ENCODE results near the gene GOLGA1. TPM values are rescaled to one million over a fixed set of nuclear protein-coding genes. Genes with fewer than 3 reads are reported as not detected.

Gene GOLGA1
- total and polyA plus RNA-seq, 4 donors: 7.9 to 20.4 (median 13.3) TPM

DNA sequence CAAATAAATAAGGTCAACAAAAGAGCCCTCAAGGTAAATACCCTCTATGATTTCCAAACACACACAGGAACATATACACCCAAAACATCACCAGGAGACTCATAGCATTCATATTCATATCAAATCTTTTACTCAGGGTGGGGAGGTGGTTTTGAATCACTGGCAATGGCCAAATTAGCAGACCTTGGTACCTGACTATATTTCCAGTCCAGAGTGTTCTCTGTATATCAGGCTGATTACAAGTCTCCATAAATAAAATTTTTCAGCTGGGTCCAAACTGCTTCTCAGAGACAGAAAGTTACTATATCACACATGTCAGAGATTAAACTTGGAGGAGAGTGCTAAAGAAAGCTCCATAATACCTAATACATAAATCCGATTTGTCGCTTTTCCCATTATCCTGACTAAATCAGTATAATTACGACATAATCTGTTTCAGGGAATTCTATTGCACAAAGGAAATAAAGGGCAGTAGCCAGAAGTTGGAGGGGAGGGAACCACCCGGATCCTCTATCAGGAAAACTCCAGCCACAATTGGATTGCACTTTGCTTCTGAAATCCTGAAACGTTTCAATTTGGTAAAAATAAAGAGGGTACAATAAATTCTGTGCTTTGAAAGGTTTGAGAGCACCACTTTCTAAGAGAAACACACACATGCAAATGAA lies 7.0 kb upstream of the GOLGA1 start:
- Histone ChIP-seq H3K27ac (ENCODE audit: low read depth in 1 of 2, low read length in 2 of 2) (no peak overlapping the region), H3K4me3 (ENCODE audit: low read length in 2 of 2) (no peak overlapping the region), H3K9me3 (ENCODE audit: control insufficient read depth, low read length) (no peaks in the 10 kb centered on the region), H3K27me3 (ENCODE audit: control insufficient read depth in 1 of 2, insufficient read depth in 2 of 2, low read length in 1 of 2) (no peaks in the 10 kb centered on the region), H3K4me1 (ENCODE audit: control insufficient read depth in 1 of 2, insufficient read depth in 2 of 2, low read length in 2 of 2) (no peaks in the 10 kb centered on the region), H3K36me3 (ENCODE audit: control insufficient read depth in 1 of 2, insufficient read depth in 2 of 2, low read length in 1 of 2) (no peaks in the 10 kb centered on the region)
- 84 to 86% methylated on average over 5 of the region's 5 CpGs for WGBS, 2 donors
- intact Hi-C loops (cut with DNase I): no loop called here
- ATAC-seq (ENCODE audit: low FRiP score) (no peak), DNase-seq (no peak)

DNA sequence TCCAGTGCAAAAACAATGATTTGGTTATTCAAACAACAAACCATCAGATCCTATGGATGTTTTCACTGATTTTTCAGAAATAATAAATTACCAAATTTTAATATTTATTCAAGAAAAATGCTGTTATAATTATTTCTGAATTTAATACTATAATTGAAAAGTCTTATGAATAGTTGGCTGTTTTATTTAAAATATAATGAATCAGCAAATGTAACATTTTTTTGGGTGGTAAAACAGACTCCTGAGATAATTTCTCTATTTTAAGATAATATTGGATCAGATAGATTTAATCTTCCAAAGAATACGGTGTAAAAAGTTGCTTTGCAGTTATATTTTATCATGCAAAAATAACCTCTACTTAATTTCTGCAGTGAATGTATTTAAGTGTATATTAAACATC lies 5.3 kb upstream of the GOLGA1 start:
- 63 to 64% methylated on average over 1 of the region's 1 CpG for WGBS, 2 donors
- no peak overlapping the region for H3K4me3 ChIP-seq (ENCODE audit: low read length in 2 of 2)
- H3K27ac ChIP-seq (ENCODE audit: low read depth in 1 of 2, low read length in 2 of 2): no peak overlapping the region
- no peak for DNase-seq
- H3K4me1 ChIP-seq (ENCODE audit: control insufficient read depth in 1 of 2, insufficient read depth in 2 of 2, low read length in 2 of 2): no peaks in the 10 kb centered on the region
- ATAC-seq (ENCODE audit: low FRiP score): no peak
- no peaks in the 10 kb centered on the region for H3K27me3 ChIP-seq (ENCODE audit: control insufficient read depth in 1 of 2, insufficient read depth in 2 of 2, low read length in 1 of 2)
- no peaks in the 10 kb centered on the region for H3K9me3 ChIP-seq (ENCODE audit: control insufficient read depth, low read length)
- no peaks in the 10 kb centered on the region for H3K36me3 ChIP-seq (ENCODE audit: control insufficient read depth in 1 of 2, insufficient read depth in 2 of 2, low read length in 1 of 2)
- intact Hi-C loops (cut with DNase I): no loop called here

DNA sequence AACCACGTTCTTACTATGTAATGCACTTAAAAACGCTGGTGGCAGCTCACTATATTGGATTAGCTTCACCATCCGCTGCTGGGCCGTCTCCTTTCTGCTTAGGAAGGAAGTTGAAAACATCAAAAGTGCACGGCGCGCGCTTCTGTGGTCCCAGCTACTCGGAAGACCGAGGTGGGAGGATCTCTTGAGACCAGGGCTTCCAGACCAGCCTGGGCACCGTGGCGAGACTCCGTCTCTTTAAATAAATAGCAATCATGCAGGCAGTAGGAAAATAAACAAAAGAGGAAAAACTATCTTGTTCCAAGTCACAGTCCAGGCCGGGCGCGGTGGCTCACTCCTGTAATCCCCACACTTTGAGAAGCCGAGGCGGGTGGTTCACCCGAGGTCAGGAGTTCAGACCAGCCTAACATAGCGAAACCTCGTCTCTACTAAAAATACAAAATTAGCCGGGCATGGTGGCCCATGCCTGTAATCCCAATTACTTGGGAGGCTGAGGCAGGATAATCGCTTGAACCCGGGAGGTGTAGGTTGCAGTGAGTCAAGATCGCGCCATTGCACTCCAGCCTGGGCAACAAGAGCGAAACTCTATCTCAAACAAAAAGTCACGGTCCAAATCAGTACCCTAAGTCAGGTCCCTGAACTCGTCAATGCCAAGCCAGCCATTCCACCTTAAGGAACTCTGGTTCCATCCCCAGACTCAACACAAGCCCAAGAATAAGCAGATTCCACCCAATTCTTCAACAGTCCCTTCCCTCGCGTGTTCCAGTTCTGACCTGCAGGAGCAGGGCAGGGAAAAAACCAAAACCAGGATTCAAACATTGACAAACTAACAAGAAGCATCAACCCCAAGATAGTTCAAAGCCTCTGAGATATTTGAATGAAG lies 1.0 kb upstream of the GOLGA1 start:
- Histone ChIP-seq H3K4me3 (ENCODE audit: low read length in 2 of 2) (peak overlapping the region; percentile 85 to 87), H3K27ac (ENCODE audit: low read depth in 1 of 2, low read length in 2 of 2) (peak overlapping the region; percentile 64 to 84), H3K9me3 (ENCODE audit: control insufficient read depth, low read length) (no peaks in the 10 kb centered on the region), H3K4me1 (ENCODE audit: control insufficient read depth in 1 of 2, insufficient read depth in 2 of 2, low read length in 2 of 2) (no peaks in the 10 kb centered on the region), H3K36me3 (ENCODE audit: control insufficient read depth in 1 of 2, insufficient read depth in 2 of 2, low read length in 1 of 2) (no peaks in the 10 kb centered on the region), H3K27me3 (ENCODE audit: control insufficient read depth in 1 of 2, insufficient read depth in 2 of 2, low read length in 1 of 2) (no peaks in the 10 kb centered on the region)
- peak; percentile 58 for ATAC-seq (ENCODE audit: low FRiP score)
- DNase-seq: peak; percentile 76 to 82
- WGBS, 2 donors: 9 to 11% methylated on average over 29 to 31 of the region's 31 CpGs
- intact Hi-C loops (cut with DNase I): loop anchor here (2.0 to 5.0 kb wide), 5 partner anchors 70 to 300 kb away; partner anchors contain the start of genes HSPA5 (in 1 of the 2), RABEPK (in 1 of the 2) and SCAI (in 1 of the 2)

DNA sequence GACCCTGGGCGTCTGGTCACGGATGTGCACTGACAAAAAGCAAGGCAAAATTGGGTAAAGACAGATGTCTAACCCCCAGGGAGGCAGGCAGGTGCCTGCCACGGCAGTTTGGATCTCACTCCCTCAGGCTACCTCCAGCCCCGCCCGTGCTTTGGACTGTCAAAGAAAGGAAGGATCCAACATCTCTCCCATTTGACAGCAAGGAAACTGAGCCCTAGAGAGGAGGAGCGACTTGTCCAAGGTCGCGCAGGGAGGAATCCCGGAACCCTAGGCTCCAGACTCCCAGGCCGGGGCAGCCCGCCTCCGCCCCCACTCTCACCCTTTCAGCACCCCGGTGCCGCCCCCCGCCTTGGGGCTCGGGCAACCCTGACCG lies 376 bp downstream of the GOLGA1 start:
- DNase-seq: no peak
- intact Hi-C loops (cut with DNase I): loop anchor here (2.0 to 5.0 kb wide), 5 partner anchors 68 to 302 kb away; partner anchors contain the start of genes HSPA5 (in 1 of the 2), RABEPK (in 1 of the 2) and SCAI (in 1 of the 2)
- 1% methylated on average over 17 of the region's 17 CpGs for WGBS, 2 donors

DNA sequence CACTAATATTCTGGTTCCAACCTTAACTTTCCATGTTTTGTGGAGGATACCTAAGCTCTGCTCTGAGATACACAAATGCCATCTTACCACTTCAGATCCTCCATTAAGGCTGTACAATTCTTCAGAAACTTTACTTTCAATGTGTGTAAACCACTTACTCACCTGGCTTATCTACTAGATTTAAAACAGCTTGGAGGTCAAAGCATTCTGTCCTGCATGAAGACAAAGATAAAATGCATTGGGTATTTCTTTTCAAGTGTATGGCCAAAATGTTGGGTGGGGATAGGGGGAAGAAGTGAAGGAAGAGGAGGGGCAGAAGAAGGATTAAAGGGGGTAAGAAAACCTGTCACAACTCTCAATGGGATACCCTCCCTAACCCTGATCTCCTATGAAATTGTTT lies 939 bp downstream of the GOLGA1 start:
- H3K36me3 ChIP-seq (ENCODE audit: control insufficient read depth in 1 of 2, insufficient read depth in 2 of 2, low read length in 1 of 2): no peaks in the 10 kb centered on the region
- DNase-seq (no peak), ATAC-seq (ENCODE audit: low FRiP score) (no peak)
- H3K4me1 ChIP-seq (ENCODE audit: control insufficient read depth in 1 of 2, insufficient read depth in 2 of 2, low read length in 2 of 2): no peaks in the 10 kb centered on the region
- peak overlapping the region in 1 of 2 donors; percentile 95 for H3K27ac ChIP-seq (ENCODE audit: low read depth in 1 of 2, low read length in 2 of 2)
- no peaks in the 10 kb centered on the region for H3K9me3 ChIP-seq (ENCODE audit: control insufficient read depth, low read length)
- no peaks in the 10 kb centered on the region for H3K27me3 ChIP-seq (ENCODE audit: control insufficient read depth in 1 of 2, insufficient read depth in 2 of 2, low read length in 1 of 2)
- intact Hi-C loops (cut with DNase I): loop anchor here (2.0 to 5.0 kb wide), 5 partner anchors 68 to 302 kb away; partner anchors contain the start of genes HSPA5 (in 1 of the 2), RABEPK (in 1 of the 2) and SCAI (in 1 of the 2)
- peak overlapping the region; percentile 64 to 87 for H3K4me3 ChIP-seq (ENCODE audit: low read length in 2 of 2)

More for the DNA sequence above, 376 bp downstream of the GOLGA1 start:
- Histone ChIP-seq H3K36me3 (ENCODE audit: control insufficient read depth in 1 of 2, insufficient read depth in 2 of 2, low read length in 1 of 2) (no peaks in the 10 kb centered on the region), H3K4me3 (ENCODE audit: low read length in 2 of 2) (peak overlapping the region; percentile 64 to 87), H3K9me3 (ENCODE audit: control insufficient read depth, low read length) (no peaks in the 10 kb centered on the region), H3K27ac (ENCODE audit: low read depth in 1 of 2, low read length in 2 of 2) (peak overlapping the region; percentile 89 to 95), H3K4me1 (ENCODE audit: control insufficient read depth in 1 of 2, insufficient read depth in 2 of 2, low read length in 2 of 2) (no peaks in the 10 kb centered on the region), H3K27me3 (ENCODE audit: control insufficient read depth in 1 of 2, insufficient read depth in 2 of 2, low read length in 1 of 2) (no peaks in the 10 kb centered on the region)
- ATAC-seq (ENCODE audit: low FRiP score): no peak

DNA sequence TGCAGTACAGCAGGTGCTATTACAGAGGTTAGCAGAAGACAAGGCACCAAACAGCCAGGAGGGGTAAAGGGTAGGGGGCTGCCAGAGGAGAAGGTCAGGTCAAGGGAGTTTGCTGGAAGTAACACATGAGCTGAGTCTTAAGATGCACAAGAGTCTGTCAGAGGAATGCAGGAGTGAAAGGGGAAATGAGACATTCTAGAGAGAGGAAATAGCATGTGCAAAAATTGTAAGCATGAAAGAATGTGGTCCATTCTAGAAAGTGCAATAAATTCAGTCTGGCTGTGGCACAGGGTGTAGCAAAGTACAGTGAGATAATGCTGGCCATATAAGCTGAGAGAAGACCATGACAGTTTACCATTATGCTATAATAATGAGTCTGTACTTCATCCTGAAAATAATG lies 6.6 kb downstream of the GOLGA1 start:
- Histone ChIP-seq H3K27ac (ENCODE audit: low read depth in 1 of 2, low read length in 2 of 2) (no peak overlapping the region), H3K4me1 (ENCODE audit: control insufficient read depth in 1 of 2, insufficient read depth in 2 of 2, low read length in 2 of 2) (no peaks in the 10 kb centered on the region), H3K36me3 (ENCODE audit: control insufficient read depth in 1 of 2, insufficient read depth in 2 of 2, low read length in 1 of 2) (peaks cover 0 to 3% of the 10 kb centered on the region in 2 donors), H3K27me3 (ENCODE audit: control insufficient read depth in 1 of 2, insufficient read depth in 2 of 2, low read length in 1 of 2) (no peaks in the 10 kb centered on the region), H3K4me3 (ENCODE audit: low read length in 2 of 2) (no peak overlapping the region), H3K9me3 (ENCODE audit: control insufficient read depth, low read length) (no peaks in the 10 kb centered on the region)
- DNase-seq (no peak), ATAC-seq (ENCODE audit: low FRiP score) (no peak)
- intact Hi-C loops (cut with DNase I): no loop called here

DNA sequence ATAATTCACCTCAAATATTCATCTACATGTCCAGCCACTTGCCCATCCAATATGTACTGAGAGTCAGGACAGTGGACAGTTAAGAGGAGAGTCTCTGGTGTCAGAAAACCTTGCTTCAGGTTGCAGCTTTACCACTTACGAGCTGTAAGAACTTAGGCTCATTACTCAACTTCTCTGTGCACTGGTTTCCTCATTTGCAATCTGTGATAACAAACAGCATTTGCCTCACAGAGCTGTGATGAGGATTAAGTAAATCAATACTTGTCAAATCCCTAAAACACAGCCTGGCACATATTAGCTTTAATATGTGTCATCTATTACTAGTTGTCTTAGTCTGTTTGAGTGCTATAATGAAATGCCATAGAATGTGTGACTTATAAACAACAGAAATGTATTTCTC lies 8.6 kb downstream of the GOLGA1 start:
- intact Hi-C loops (cut with DNase I): no loop called here
- no peaks in the 10 kb centered on the region for H3K9me3 ChIP-seq (ENCODE audit: control insufficient read depth, low read length)
- 72 to 94% methylated on average over 1 of the region's 1 CpG for WGBS, 2 donors
- H3K4me3 ChIP-seq (ENCODE audit: low read length in 2 of 2): no peak overlapping the region
- H3K27ac ChIP-seq (ENCODE audit: low read depth in 1 of 2, low read length in 2 of 2): no peak overlapping the region
- H3K4me1 ChIP-seq (ENCODE audit: control insufficient read depth in 1 of 2, insufficient read depth in 2 of 2, low read length in 2 of 2): no peaks in the 10 kb centered on the region
- peaks cover 0 to 3% of the 10 kb centered on the region in 2 donors for H3K36me3 ChIP-seq (ENCODE audit: control insufficient read depth in 1 of 2, insufficient read depth in 2 of 2, low read length in 1 of 2)
- ATAC-seq (ENCODE audit: low FRiP score): no peak
- DNase-seq: no peak
- H3K27me3 ChIP-seq (ENCODE audit: control insufficient read depth in 1 of 2, insufficient read depth in 2 of 2, low read length in 1 of 2): no peaks in the 10 kb centered on the region

DNA sequence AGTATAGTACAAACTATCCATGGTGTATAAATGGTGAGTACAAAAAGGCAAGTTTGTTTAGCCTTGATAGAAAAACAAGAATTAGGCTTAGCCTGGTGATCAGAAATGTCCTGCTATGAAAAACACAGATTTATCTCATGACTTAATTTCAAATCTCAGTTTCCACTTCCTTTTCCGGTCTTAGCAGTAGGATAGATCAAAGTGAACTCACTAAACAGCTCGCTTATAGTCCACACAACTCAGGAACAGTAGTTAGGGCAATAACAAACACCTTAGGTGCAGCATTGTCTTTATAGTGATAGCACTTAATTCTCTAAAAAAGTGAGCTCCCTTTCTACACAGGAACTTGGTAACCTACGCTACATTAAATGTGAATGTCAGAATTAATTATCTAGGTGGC lies 11.4 kb downstream of the GOLGA1 start:
- H3K27ac ChIP-seq (ENCODE audit: low read depth in 1 of 2, low read length in 2 of 2): no peak overlapping the region
- DNase-seq (no peak), ATAC-seq (ENCODE audit: low FRiP score) (no peak)
- no peak overlapping the region for H3K4me3 ChIP-seq (ENCODE audit: low read length in 2 of 2)
- H3K36me3 ChIP-seq (ENCODE audit: control insufficient read depth in 1 of 2, insufficient read depth in 2 of 2, low read length in 1 of 2): peaks cover 2 to 9% of the 10 kb centered on the region in 2 donors
- WGBS, 2 donors: 95 to 96% methylated on average over 3 of the region's 3 CpGs
- H3K9me3 ChIP-seq (ENCODE audit: control insufficient read depth, low read length): no peaks in the 10 kb centered on the region
- intact Hi-C loops (cut with DNase I): no loop called here
- no peaks in the 10 kb centered on the region for H3K4me1 ChIP-seq (ENCODE audit: control insufficient read depth in 1 of 2, insufficient read depth in 2 of 2, low read length in 2 of 2)
- H3K27me3 ChIP-seq (ENCODE audit: control insufficient read depth in 1 of 2, insufficient read depth in 2 of 2, low read length in 1 of 2): no peaks in the 10 kb centered on the region
